Stomach smooth muscle (tissue), 2 donors: ENCODE data around the gene WDR59.
A peak's percentile ranks its signal among the peaks of the same experiment; 100 is the strongest.

ENCODE experiments used
- H3K27ac ChIP-seq: one replicate; pipeline ENCODE4 v1.7.0; 2013; ENCODE audit warnings: mild to moderate bottlenecking, low read length, inconsistent platforms
- H3K27me3 ChIP-seq, 2 donors: one replicate each; pipeline ENCODE4 v1.7.0; 2013; ENCODE audit warnings: low read length in 2 of 2; ENCODE audit not compliant: insufficient read depth in 2 of 2, control insufficient read depth in 1 of 2
- H3K36me3 ChIP-seq, 2 donors: one replicate each; pipeline ENCODE4 v1.7.0; 2013; ENCODE audit warnings: low read length in 2 of 2; ENCODE audit not compliant: control insufficient read depth in 2 of 2, insufficient read depth in 2 of 2
- H3K4me1 ChIP-seq: one replicate; pipeline ENCODE4 v1.7.0; 2013; ENCODE audit warnings: low read length; ENCODE audit not compliant: control insufficient read depth, insufficient read depth
- H3K4me3 ChIP-seq, 2 donors: one replicate each; pipeline ENCODE4 v1.7.0; 2013; ENCODE audit warnings: low read length in 2 of 2
- H3K9ac ChIP-seq, 2 donors: one replicate each; pipeline ENCODE4 v1.7.0; 2013; ENCODE audit warnings: low read length in 2 of 2, mild to moderate bottlenecking in 1 of 2
- H3K9me3 ChIP-seq, 2 donors: one replicate each; pipeline ENCODE4 v1.7.0; 2013; ENCODE audit warnings: low read length in 2 of 2; ENCODE audit not compliant: control insufficient read depth in 2 of 2
- donor health status: healthy.
- donor health status: Pancreatic carcinoma.

WDR59 gene

DNA sequence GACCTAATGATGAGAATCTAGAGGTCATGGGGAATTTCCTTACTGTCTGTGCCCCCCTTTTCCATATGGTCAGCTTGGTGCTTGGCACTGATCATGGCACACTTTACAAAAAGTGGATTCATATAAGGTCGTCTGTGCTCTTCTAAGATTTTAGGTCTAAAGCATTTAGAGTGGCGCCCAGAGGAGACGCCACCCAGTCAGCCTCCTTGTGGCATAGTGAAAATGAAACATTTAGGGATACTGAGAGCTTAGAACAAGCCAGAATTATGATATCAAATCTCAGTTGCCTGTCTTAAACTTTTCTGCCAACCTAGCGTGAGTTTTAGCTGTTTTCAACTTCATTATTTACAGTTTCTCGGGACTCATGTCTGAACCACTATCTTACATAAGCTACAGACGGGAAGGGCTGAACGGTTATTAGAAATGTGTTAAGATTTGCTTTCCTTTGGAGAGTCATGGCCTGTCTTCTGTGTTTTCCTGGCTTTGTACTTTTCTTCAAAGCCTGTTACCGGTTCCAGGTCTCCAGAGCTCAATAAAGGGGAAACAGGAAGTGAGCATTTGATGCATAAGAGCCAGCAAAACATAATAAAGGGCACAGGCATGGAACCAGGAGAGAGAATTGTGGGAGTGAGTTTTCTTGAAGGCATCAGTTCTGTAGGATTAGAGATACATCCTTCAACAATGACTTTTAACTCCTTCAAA, 27.6 kb upstream of the WDR59 start:
- peak overlapping the region; percentile 0 to 44 for H3K9ac ChIP-seq

GRCh38 chr16:75011634-75012307, 26.8 kb upstream of the WDR59 start:
- peak overlapping the region; percentile 0 to 44 for H3K9ac ChIP-seq
- peak overlapping the region; percentile 72 for H3K27ac ChIP-seq
- H3K4me3 ChIP-seq, result peak overlapping the region in 1 of 2 donors; percentile 22

More for the DNA sequence above, 27.6 kb upstream of the WDR59 start:
- H3K9me3 ChIP-seq, result no peaks in the 10 kb centered on the region
- H3K27ac ChIP-seq, result peak overlapping the region; percentile 72
- H3K4me3 ChIP-seq, result peak overlapping the region; percentile 22 to 34
- peaks cover 11% of the 10 kb centered on the region for H3K4me1 ChIP-seq
- H3K36me3 ChIP-seq, result no peaks in the 10 kb centered on the region
- no peaks in the 10 kb centered on the region for H3K27me3 ChIP-seq

GRCh38 chr16:75010427-75010826, 25.5 kb upstream of the WDR59 start:
- no peak overlapping the region for H3K27ac ChIP-seq
- H3K36me3 ChIP-seq, result no peaks in the 10 kb centered on the region
- peaks cover 11% of the 10 kb centered on the region for H3K4me1 ChIP-seq
- H3K4me3 ChIP-seq, result no peak overlapping the region
- no peaks in the 10 kb centered on the region for H3K9me3 ChIP-seq
- H3K9ac ChIP-seq, result no peak overlapping the region
- H3K27me3 ChIP-seq, result no peaks in the 10 kb centered on the region

More at GRCh38 chr16:75011634-75012307, 26.8 kb upstream of the WDR59 start:
- Histone ChIP-seq H3K27me3 (no peaks in the 10 kb centered on the region), H3K9me3 (no peaks in the 10 kb centered on the region), H3K4me1 (peaks cover 11% of the 10 kb centered on the region), H3K36me3 (no peaks in the 10 kb centered on the region)

GRCh38 chr16:75007443-75007842, 22.5 kb upstream of the WDR59 start:
- Histone ChIP-seq H3K27ac (no peak overlapping the region), H3K4me1 (peaks cover 14% of the 10 kb centered on the region), H3K36me3 (peaks cover 0 to 2% of the 10 kb centered on the region in 2 donors), H3K9me3 (no peaks in the 10 kb centered on the region), H3K9ac (no peak overlapping the region), H3K4me3 (no peak overlapping the region), H3K27me3 (no peaks in the 10 kb centered on the region)

- no peak overlapping the region for H3K9ac ChIP-seq
Observed at GRCh38 chr16:75005697-75006096, 20.8 kb upstream of the WDR59 start.

GRCh38 chr16:75004460-75004859, 19.5 kb upstream of the WDR59 start:
- Histone ChIP-seq H3K27me3 (no peaks in the 10 kb centered on the region), H3K27ac (no peak overlapping the region), H3K9ac (no peak overlapping the region), H3K9me3 (no peaks in the 10 kb centered on the region), H3K4me1 (peaks cover 16% of the 10 kb centered on the region), H3K36me3 (peaks cover 0 to 2% of the 10 kb centered on the region in 2 donors), H3K4me3 (no peak overlapping the region)

More at GRCh38 chr16:75005697-75006096, 20.8 kb upstream of the WDR59 start:
- Histone ChIP-seq H3K27me3 (no peaks in the 10 kb centered on the region), H3K4me1 (peaks cover 4% of the 10 kb centered on the region), H3K9me3 (no peaks in the 10 kb centered on the region), H3K4me3 (no peak overlapping the region), H3K36me3 (peaks cover 0 to 2% of the 10 kb centered on the region in 2 donors), H3K27ac (no peak overlapping the region)

GRCh38 chr16:75003931-75004330, 19.0 kb upstream of the WDR59 start:
- H3K36me3 ChIP-seq, result peaks cover 0 to 2% of the 10 kb centered on the region in 2 donors
- no peaks in the 10 kb centered on the region for H3K9me3 ChIP-seq
- H3K4me3 ChIP-seq, result no peak overlapping the region
- no peak overlapping the region for H3K27ac ChIP-seq
- peaks cover 16% of the 10 kb centered on the region for H3K4me1 ChIP-seq
- no peak overlapping the region for H3K9ac ChIP-seq
- no peaks in the 10 kb centered on the region for H3K27me3 ChIP-seq

GRCh38 chr16:75002474-75002873, 17.6 kb upstream of the WDR59 start:
- Histone ChIP-seq H3K27me3 (no peaks in the 10 kb centered on the region), H3K9ac (no peak overlapping the region), H3K27ac (no peak overlapping the region), H3K4me3 (no peak overlapping the region), H3K36me3 (peaks cover 0 to 2% of the 10 kb centered on the region in 2 donors), H3K4me1 (peaks cover 16% of the 10 kb centered on the region), H3K9me3 (no peaks in the 10 kb centered on the region)

GRCh38 chr16:75000481-75001081, 15.7 kb upstream of the WDR59 start:
- Histone ChIP-seq H3K27me3 (no peaks in the 10 kb centered on the region), H3K9ac (peak overlapping the region; percentile 62 to 74), H3K9me3 (no peaks in the 10 kb centered on the region), H3K4me1 (peaks cover 16% of the 10 kb centered on the region), H3K36me3 (peaks cover 0 to 2% of the 10 kb centered on the region in 2 donors), H3K27ac (peak overlapping the region; percentile 73), H3K4me3 (peak overlapping the region; percentile 85 to 90)

DNA sequence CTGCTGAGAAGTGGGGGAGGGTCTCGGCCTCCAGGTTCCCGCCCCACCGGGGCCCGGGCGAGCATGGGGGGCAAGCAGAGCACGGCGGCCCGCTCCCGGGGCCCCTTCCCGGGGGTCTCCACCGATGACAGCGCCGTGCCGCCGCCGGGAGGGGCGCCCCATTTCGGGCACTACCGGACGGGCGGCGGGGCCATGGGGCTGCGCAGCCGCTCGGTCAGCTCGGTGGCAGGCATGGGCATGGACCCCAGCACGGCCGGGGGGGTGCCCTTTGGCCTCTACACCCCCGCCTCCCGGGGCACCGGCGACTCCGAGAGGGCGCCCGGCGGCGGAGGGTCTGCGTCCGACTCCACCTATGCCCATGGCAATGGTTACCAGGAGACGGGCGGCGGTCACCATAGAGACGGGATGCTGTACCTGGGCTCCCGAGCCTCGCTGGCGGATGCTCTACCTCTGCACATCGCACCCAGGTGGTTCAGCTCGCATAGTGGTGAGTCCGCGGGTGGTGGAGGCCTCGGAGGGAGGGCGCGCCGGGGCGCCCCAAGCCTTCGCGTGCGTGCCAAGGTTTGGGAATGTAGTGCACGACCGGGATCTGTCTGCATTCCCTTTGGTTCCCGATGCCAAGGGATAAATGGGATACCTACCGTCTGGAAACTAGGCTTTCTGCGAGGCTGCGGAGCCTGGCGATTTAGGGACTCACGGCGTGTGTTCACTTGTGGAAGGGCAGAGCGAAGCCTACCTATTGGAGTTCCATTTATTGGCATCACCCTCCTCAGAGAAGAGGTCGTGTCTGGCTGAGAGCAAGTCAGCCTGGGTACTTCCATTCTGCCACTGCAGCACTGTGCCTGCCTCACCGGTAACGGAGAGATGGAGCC, 14.9 kb upstream of the WDR59 start:
- H3K27me3 ChIP-seq, result no peaks in the 10 kb centered on the region
- H3K36me3 ChIP-seq, result peaks cover 0 to 2% of the 10 kb centered on the region in 2 donors
- H3K9me3 ChIP-seq, result no peaks in the 10 kb centered on the region
- H3K27ac ChIP-seq, result peak overlapping the region; percentile 73
- H3K9ac ChIP-seq, result peak overlapping the region; percentile 62 to 74
- H3K4me3 ChIP-seq, result peak overlapping the region; percentile 85 to 90
- peaks cover 16% of the 10 kb centered on the region for H3K4me1 ChIP-seq
